GM19395 (cell line): ENCODE measurements around the gene SPSB1.

Source experiments
- ATAC-seq: cut with Tn5 transposase; IDR thresholded peaks from one replicate; pipeline ENCODE4 v1.9.1; 2021; ENCODE audit warnings: mild to moderate bottlenecking, moderate library complexity; ENCODE audit not compliant: unreplicated experiment

SPSB1 gene

DNA sequence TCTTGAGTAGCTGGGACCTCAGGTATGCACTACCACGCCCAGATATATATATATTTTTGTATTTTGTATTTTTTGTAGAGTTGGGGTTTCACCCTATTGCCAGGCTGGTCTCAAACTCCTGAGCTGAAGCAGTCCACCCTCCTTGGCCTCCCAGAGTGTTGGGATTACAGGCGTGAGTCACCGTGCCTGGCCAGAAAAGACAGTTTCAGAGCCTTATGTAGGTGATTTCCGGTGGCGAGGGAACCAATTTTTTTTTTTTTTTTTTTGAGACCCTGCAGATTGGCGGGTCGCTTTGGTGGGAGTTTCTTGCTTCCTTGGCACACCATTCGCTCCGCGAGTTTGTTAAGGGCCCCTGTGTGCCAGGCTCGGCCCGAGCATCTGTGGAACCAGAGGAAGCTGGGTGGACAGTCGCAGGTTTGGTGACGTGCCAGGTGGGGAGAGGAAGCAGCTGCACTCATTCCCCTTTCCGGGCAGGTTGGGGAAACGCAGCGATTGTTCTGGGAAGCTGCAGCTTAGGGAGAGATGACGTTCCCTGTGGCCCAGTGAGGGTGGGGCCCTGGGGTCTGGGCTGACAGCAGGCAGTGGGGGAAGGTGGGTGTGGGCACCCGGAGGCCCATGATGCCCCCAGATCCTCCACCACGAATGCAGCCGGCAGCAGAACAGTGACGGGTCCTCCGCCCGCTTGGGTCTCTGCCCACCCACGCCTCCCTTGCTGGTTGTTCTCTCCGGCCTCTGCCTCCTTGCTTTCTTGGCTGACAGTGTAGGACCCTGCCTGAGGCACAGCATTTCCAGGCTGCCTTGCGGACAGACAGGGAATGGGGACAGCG lies 25.1 kb downstream of the SPSB1 start:
- no peak for ATAC-seq

DNA sequence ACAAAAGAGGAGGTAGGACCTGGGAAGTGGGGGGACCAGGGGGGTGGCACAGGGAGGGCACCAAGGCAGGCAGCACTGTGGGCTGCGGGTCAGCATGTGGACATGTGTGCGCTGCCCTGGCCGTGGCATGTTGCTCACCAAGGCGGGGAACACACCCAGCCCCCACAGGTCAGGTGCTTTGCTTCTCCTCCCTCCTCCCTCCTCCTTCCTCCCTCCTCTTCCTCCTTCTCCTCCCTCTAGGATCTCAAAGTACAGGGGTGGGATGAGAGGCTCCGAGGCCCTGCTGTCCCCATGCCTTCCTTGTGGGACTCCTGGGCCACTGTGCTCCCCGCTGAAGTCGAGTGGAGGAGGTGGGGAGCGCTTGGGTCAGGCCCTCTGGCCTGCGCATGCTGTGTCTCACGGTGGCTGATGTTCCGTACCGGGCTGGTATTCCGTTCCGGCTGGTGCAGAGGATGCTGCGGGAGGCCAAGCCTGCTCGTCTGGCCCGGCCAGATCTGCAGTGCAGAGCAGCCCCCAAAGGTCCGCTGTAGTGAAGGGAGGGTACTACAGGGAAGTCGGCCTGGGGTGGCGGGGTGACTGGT lies 26.6 kb downstream of the SPSB1 start:
- no peak for ATAC-seq

- ATAC-seq: no peak
These were observed 27.3 kb downstream of the SPSB1 start for GRCh38 chr1:9319789-9320519.

DNA sequence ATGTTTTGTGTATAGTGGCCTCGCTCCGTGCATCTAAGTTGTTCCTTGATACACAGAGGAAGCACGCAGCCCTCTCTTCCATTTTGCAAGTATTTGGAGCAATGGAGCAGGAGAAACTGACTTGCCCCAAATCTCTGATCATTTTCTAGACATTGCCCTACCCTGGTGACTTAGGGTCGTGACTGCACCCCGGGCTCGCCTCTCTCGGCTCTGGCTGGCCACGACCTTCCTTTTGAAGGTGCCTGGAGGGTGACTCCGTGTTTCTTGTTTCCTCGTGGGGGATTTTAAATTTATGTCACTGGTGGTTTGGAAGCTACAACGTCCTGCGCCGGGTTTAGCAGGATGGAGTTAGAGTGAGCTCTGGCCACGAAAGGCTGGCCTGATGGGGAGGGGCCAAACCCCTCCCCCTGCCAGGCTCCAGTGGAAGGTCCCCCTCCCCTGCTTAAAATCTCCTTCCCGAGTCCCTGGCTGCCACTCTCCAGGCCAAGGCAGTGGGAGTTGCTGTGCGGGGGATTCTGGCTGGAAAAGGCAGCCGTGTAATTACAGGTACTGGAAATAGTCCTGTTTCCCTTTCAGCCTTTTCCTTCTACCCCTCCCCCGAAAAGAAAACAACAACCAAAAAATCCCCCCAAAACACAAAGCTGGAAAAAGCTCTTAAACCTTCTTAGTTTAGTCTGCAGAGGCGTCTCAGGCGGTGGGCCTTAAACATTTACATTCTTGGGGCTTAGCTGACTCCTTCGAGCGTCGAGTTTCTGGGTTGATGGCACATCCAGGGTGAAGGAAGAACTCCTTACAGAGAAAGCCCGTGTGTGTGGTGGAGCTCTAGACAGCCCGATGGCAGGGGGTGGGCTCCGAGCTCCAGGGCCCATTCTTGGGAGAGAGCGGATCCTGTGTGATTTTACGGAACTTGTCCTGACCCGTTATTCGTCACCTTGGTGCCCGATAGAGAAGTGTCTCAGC lies 28.1 kb downstream of the SPSB1 start:
- ATAC-seq: no peak

GRCh38 chr1:9321480-9321849 lies 28.8 kb downstream of the SPSB1 start:
- ATAC-seq: no peak

- no peak for ATAC-seq
These were observed 29.4 kb downstream of the SPSB1 start for GRCh38 chr1:9321986-9322660.

GRCh38 chr1:9322661-9323244 lies 30.1 kb downstream of the SPSB1 start:
- no peak for ATAC-seq

DNA sequence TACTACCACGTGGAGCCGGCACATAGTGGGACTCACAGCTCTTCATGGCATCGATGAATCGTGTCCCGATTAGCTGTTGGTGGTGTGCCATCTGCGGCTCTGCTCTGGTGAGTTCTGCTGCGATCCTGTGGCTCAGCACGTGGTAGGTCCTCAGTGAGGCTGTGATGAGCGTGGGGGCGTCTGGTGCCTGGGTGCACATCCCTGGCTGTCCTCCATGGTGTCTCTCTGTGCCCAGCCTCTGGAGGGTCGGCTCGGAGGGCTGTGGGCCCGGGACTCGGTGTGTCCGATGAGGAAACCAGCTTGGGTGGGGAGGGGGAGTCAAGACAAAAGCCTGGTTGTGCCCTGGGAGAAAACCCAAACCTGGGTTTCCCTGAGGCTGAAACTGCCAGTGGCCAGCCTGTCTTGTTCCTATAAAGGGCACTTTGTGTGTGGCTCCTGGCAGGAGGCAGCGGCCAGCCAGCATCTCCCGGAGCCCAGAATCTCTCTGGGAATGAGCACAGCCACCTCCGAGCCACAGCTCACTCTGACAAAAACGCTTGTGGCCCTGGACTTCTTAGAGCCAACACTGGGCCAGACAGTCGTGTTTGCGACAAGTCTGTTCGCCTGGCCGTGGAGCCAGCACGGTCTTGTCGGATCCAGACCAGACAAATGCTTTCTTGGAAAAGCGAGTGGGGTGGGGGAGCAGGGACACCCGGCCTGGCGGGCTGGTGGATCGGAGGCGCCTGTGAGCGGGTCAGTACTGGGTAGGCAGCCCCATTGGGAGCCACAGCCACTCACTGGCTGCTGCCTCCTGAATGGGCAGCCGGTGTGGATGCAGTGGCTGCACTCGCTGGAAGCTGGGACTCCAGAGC lies 31.8 kb downstream of the SPSB1 start:
- no peak for ATAC-seq

- no peak for ATAC-seq
These were observed 33.9 kb downstream of the SPSB1 start for GRCh38 chr1:9326596-9326995.

DNA sequence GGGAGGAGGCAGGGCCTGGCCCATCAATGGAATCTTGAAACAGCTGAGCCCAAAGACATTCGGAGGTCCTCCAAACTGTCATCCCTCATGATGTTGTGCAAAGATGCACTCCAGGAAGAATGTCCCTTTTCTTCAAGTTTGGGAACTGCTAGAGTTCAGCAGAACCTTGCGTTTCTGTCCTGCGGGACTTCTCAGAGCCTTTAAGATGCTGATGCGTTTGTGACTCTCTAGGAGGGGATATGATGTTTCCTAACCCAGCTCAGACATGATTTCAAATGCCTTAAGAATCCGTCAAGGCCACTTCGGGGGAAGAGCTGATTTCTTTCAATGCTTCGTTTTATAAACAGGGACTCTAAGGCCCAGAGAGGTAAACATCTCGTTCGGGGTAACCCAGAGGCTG lies 35.5 kb downstream of the SPSB1 start:
- ATAC-seq: no peak

DNA sequence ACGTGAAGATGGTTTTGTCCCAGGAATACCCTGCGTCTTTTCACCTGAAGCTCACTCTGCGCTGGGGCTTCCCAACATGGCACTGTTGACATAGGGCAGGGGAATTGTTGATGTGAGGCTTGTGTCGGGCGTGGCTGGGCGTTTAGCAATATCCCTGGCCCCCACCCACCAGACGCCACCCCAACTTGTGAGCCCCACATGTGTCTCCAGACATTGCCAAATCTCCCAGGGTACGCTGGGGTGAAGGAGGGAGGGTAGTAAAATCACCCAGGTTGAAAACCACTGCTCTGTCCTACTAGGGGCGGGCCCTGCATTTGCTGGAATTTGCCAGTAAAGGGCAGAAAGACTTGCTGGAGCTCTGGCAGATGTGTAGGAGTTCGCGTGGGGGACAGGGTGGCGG lies 36.0 kb downstream of the SPSB1 start:
- ATAC-seq: no peak

- no peak for ATAC-seq
These were observed 38.3 kb downstream of the SPSB1 start for GRCh38 chr1:9331016-9331415.

DNA sequence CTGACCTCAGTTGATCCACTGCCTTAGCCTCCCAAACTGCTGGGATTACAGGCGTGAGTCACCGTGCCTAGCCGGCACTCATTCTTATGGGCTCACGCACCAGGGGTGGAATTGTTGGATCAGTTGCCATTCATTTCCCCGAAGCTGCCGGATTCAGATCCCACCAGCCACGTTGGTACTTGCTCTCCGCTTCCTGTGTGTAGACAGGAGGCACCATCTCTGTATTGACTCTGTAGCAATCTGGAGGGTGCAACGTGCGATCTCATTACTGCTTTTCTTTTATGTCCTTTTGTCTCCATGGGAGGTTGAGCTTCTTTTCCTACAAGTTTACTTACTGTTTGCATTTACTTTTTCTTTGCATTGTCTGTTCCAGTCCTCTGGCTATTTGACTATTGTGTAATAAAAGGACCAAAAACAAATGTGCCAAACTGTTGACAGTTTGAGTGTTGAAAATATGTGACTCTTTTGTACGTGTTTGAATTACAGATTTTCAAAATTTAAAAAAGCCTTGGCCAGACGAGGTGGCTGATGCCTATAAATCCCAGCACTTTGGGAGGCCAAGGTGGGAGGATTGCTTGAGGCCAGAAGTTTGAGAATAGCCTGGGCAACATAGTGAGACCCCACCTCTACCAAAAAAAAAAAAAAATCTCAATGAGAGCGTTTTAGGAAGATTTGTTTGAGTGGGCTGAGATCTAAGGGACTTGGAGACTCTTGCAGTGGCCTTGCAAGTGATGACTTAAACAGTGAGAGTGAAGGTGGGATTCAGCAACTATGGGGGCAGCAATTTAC lies 39.1 kb downstream of the SPSB1 start:
- ATAC-seq: no peak

GRCh38 chr1:9332513-9333143 lies 39.9 kb downstream of the SPSB1 start:
- no peak for ATAC-seq

DNA sequence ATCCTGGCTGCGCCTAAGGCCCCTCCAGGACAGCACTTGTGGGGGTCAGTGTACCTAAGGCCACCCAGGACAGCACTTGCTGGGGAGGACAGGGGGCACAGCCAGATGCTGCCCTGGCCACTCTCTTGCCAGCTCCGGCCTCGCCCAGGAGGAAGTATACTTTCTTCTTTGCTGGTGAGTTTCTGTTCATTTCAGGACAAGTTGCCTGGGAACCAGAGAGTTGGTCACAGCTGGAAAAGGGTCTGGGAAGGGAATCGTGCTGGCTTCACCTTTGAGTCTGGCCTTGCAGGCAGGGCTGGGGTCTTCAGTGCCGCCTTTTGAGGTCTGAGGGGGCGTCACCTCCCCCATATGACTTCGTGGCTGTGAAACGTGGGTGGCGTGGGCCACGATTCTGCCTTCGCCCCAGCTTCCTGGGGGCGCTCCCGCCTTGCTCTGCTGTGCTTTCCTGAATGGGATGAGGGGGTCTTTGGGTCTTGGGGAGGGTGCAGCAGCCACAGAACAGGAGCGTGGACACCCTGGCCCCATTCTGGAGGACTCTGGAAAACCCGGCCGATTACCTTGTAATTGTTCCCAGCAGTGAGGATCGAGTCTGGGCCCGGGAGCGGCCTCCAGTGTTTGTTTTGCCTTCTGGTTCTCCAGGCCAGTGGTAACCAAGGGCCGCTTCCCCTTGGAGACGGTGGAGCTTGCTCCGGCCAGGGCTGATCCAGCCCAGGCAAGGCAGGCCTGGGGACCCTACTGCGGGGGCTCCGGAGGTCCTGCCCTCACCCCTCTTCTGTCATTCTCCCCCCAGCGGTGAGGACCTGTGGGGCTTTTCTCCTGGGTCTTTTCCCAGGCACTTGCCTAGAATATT lies 45.9 kb downstream of the SPSB1 start:
- ATAC-seq: no peak

- ATAC-seq: no peak
These were observed 47.6 kb downstream of the SPSB1 start for GRCh38 chr1:9340172-9340854.
